ENCODE measurements around the gene CD82. TPM values are rescaled to one million over a fixed set of nuclear protein-coding genes. Genes with fewer than 3 reads are reported as not detected.
A peak's percentile ranks its signal among the peaks of the same experiment; 100 is the strongest.

CD82 gene
- total and polyA plus RNA-seq, 2 of the 13 experiments (the other 11 are each of a cell fraction or from before 2014, with no cell fraction given) = 0.05 TPM; not detected in 1

- FAIRE-seq (no peak), DNase-seq (ENCODE audit: low spot score) (no peak), ATAC-seq (no peak)
- Histone ChIP-seq H3K36me3 (replicated peaks in 1 of 2; ENCODE audit: control insufficient read depth in 1 of 2, insufficient read depth in 2 of 2, low read length in 2 of 2) (no peaks in the 10 kb centered on the region), H3K4me1 (ENCODE audit: insufficient read depth, low read length) (no peaks in the 10 kb centered on the region), H3K27me3 (ENCODE audit: control insufficient read depth in 1 of 2, insufficient read depth in 2 of 2, low read length in 2 of 2) (no peaks in the 10 kb centered on the region; a peak in 1 of 5 replicates), H2AFZ (ENCODE audit: low read length) (no peak overlapping the region), H3K4me2 (ENCODE audit: low read depth, low read length) (no peak overlapping the region), H3K79me2 (ENCODE audit: insufficient read depth, low read length) (no peaks in the 10 kb centered on the region), H3K9ac (ENCODE audit: insufficient read depth, low read depth, low read length) (no peak overlapping the region), H4K20me1 (ENCODE audit: insufficient read depth, low read length) (no peaks in the 10 kb centered on the region), H3K27ac (ENCODE audit: extremely low read length, insufficient read depth, low read length) (no peak overlapping the region), H3K4me3 (replicated peaks in 1 of 3; ENCODE audit: insufficient read depth in 1 of 3, low read depth in 2 of 3, low read length in 3 of 3) (no peak overlapping the region), H3K9me3 (ENCODE audit: low read length) (no peaks in the 10 kb centered on the region)
- ChIA-PET CTCF (ENCODE audit: low intra/inter-chr PET ratio, low total read pairs) (no interaction called here), POLR2A (no interaction called here)
- intact Hi-C loops (cut with micrococcal nuclease; ENCODE audit: unreplicated experiment) = no loop called here
- WGBS (ENCODE audit: low lambda C conversion rate) = 25% methylated on average over 11 of the region's 22 CpGs
- in situ Hi-C loops (cut with HindIII; ENCODE audit: extremely low pct_ligation_motif_present, low pct_unique_long_range_greater_than_20kb) = loop anchor here (10.0 kb wide), 1 partner anchor 54 kb away; the partner anchor contains the start of gene CD82
- BruUV-seq (replicated peaks) = no TSS peak
- TF ChIP-seq GPN1 (CRISPR knock-in tag; IDR thresholded peaks at IDR 0.05; ENCODE audit: borderline replicate concordance) (no peak), NR2F6 (IDR thresholded peaks at IDR 0.05) (no peak), NR2F6 (CRISPR knock-in tag; IDR thresholded peaks at IDR 0.05) (no peak), ZNF747 (CRISPR knock-in tag; IDR thresholded peaks at IDR 0.05; ENCODE audit: borderline replicate concordance) (no peak), SNAPC5 (CRISPR knock-in tag; IDR thresholded peaks at IDR 0.05; ENCODE audit: borderline replicate concordance) (no peak), ZNF768 (CRISPR knock-in tag; IDR thresholded peaks at IDR 0.05) (peak; percentile 85; the same call in 1 of the 2 replicates)
These were observed 53.3 kb downstream of the CD82 start for GRCh38 chr11:44618561-44619425.

DNA sequence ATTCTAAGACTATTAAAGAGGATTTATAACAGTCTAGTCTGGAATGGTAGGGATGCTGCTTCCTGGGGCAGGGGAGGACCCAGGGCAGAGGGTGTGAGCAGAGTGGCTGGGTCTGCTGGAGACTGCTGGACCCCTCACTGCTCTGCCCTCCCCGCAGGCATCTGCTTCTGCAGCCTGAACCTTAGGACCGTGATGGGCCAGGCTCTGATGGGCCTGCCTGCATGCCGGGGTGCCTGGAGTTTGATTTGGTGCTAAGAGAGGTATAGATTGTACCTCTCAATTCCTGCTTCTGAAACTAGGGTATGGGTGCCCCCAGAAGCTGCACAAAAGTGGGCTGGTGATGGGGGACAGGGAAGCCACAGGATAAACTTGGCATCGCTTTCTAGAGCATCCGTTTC lies 54.9 kb downstream of the CD82 start:
- Histone ChIP-seq H2AFZ (ENCODE audit: low read length) (no peak overlapping the region), H3K4me2 (ENCODE audit: low read depth, low read length) (no peak overlapping the region), H3K36me3 (replicated peaks in 1 of 2; ENCODE audit: control insufficient read depth in 1 of 2, insufficient read depth in 2 of 2, low read length in 2 of 2) (no peaks in the 10 kb centered on the region), H3K27ac (ENCODE audit: extremely low read length, insufficient read depth, low read length) (no peak overlapping the region), H3K4me1 (ENCODE audit: insufficient read depth, low read length) (no peaks in the 10 kb centered on the region), H3K9me3 (ENCODE audit: low read length) (no peaks in the 10 kb centered on the region), H3K79me2 (ENCODE audit: insufficient read depth, low read length) (no peaks in the 10 kb centered on the region), H3K4me3 (replicated peaks in 1 of 3; ENCODE audit: insufficient read depth in 1 of 3, low read depth in 2 of 3, low read length in 3 of 3) (no peak overlapping the region), H4K20me1 (ENCODE audit: insufficient read depth, low read length) (no peaks in the 10 kb centered on the region), H3K27me3 (ENCODE audit: control insufficient read depth in 1 of 2, insufficient read depth in 2 of 2, low read length in 2 of 2) (no peaks in the 10 kb centered on the region; a peak in 1 of 5 replicates), H3K9ac (ENCODE audit: insufficient read depth, low read depth, low read length) (no peak overlapping the region)
- ChIA-PET POLR2A (no interaction called here), CTCF (ENCODE audit: low intra/inter-chr PET ratio, low total read pairs) (interaction anchor here (1.4 to 2.3 kb wide), 2 partner anchors 274 to 291 kb away, joined by 7 to 23 read pairs; no protein-coding TSS in a partner anchor)
- 75% methylated on average over 4 of the region's 5 CpGs for WGBS (ENCODE audit: low lambda C conversion rate)
- BruUV-seq (replicated peaks) = no TSS peak
- no peak for TF ChIP-seq NCOA5 (CRISPR knock-in tag; IDR thresholded peaks at IDR 0.05)
- no peak for TF ChIP-seq HNF1A (IDR thresholded peaks at IDR 0.05; ENCODE audit: low read depth)
- TF ChIP-seq HNF1A (CRISPR knock-in tag; IDR thresholded peaks at IDR 0.05; ENCODE audit: borderline replicate concordance) = no peak
- TF ChIP-seq ZSCAN20 (CRISPR knock-in tag; IDR thresholded peaks at IDR 0.05; ENCODE audit: borderline replicate concordance) = no peak
- no peak for TF ChIP-seq POLR2A (IDR thresholded peaks at IDR 0.05; ENCODE audit: insufficient read depth in 1 of 2, low read depth in 2 of 2, low read length in 2 of 2)
- FAIRE-seq (no peak), ATAC-seq (no peak), DNase-seq (ENCODE audit: low spot score) (no peak)
- in situ Hi-C loops (cut with HindIII; ENCODE audit: extremely low pct_ligation_motif_present, low pct_unique_long_range_greater_than_20kb) = loop anchor here (5.0 to 10.0 kb wide), 2 partner anchors 144 to 292 kb away; no protein-coding TSS in a partner anchor
- intact Hi-C loops (cut with micrococcal nuclease; ENCODE audit: unreplicated experiment) = loop anchor here (5.0 kb wide), 1 partner anchor 157 kb away; no protein-coding TSS in a partner anchor
